Esophagus muscularis mucosa (tissue), 4 donors: ENCODE data around the gene GDF9. TPM values are rescaled to one million over a fixed set of nuclear protein-coding genes. Genes with fewer than 3 reads are reported as not detected.

Experiments
- DNase-seq: peaks from one replicate; pipeline ENCODE4 v3.0.0-alpha.2; 2017; ENCODE audit errors: extremely low spot score
- H3K27ac ChIP-seq, 4 donors: fragments of 200-600 bp; sonication (generic); replicated peaks in 1 of 4; 1 replicate in 3 of 4; 2 replicates in 1 of 4; pipeline ENCODE4 v1.5.1; 2016 to 2019; ENCODE audit warnings: mild to moderate bottlenecking in 1 of 4
- H3K27me3 ChIP-seq, 4 donors: fragments of 200-600 bp; sonication (generic); one replicate each; pipeline versions ENCODE4 v1.5.1 to v1.6.0; 2016 to 2019
- H3K36me3 ChIP-seq, 4 donors: fragments of 200-600 bp; sonication (generic); one replicate each; pipeline ENCODE4 v1.5.1; 2016 to 2019
- H3K4me1 ChIP-seq, 4 donors: fragments of 200-600 bp; sonication (generic); one replicate each; pipeline ENCODE4 v1.5.1; 2016 to 2019
- H3K4me3 ChIP-seq, 4 donors: fragments of 200-600 bp; sonication (generic); 1 replicate in 2 of 4; 2 replicates in 2 of 4; pipeline ENCODE4 v1.5.1; 2016 to 2019; ENCODE audit warnings: mild to moderate bottlenecking in 4 of 4, moderate library complexity in 1 of 4
- H3K9me3 ChIP-seq, 4 donors: fragments of 200-600 bp; sonication (generic); 1 replicate in 3 of 4; 2 replicates in 1 of 4; pipeline ENCODE4 v1.5.1; 2016 to 2019
- CTCF ChIP-seq, 3 experiments: fragments of 200-600 bp in 2 of 3; fragments of 450-650 bp in 1 of 3; sonication (generic) in 2 of 3; IDR thresholded peaks; one replicate each; pipeline ENCODE4 v1.5.1; 2017 to 2019; ENCODE audit warnings: antibody characterized with exemption in 3 of 3, mild to moderate bottlenecking in 2 of 3, moderate library complexity in 1 of 3
- EP300 ChIP-seq: sonication (generic); formaldehyde crosslinking; IDR thresholded peaks from one replicate; pipeline ENCODE4 v1.6.1; 2017; ENCODE audit warnings: antibody characterized with exemption
- POLR2A ChIP-seq: fragments of 450-650 bp; IDR thresholded peaks from one replicate; pipeline ENCODE4 v1.6.1; 2017; ENCODE audit warnings: antibody characterized with exemption, moderate library complexity, mild to moderate bottlenecking, low read depth
- POLR2AphosphoS5 ChIP-seq, 2 donors: sonication (generic); formaldehyde crosslinking; IDR thresholded peaks; one replicate each; pipeline ENCODE4 v1.6.1; 2017; ENCODE audit warnings: antibody characterized with exemption in 2 of 2
- WGBS: methylation state at CpG from one replicate; pipeline ENCODE4 v1.1.5; 2018; 5-methylcytosine and 5-hydroxymethylcytosine counted together
- intact Hi-C: fragments of 100-400 bp; cut with DNase I; formaldehyde crosslinking; loops from one replicate; pipeline ENCODE4 v1.15.1; 2023
- total RNA-seq, 4 donors: library from RNA; depleted of rRNA; stranded (reverse); fragments of >200 nt; gene quantifications; one replicate each; pipeline versions ENCODE4 v1.1.0 to v1.2.1, GENCODE V29; 2016

The GDF9 gene
- total RNA-seq, 4 donors from 2014 or later, result under 0.01 to 1.4 (median 0.23) TPM; not detected in 1

DNA sequence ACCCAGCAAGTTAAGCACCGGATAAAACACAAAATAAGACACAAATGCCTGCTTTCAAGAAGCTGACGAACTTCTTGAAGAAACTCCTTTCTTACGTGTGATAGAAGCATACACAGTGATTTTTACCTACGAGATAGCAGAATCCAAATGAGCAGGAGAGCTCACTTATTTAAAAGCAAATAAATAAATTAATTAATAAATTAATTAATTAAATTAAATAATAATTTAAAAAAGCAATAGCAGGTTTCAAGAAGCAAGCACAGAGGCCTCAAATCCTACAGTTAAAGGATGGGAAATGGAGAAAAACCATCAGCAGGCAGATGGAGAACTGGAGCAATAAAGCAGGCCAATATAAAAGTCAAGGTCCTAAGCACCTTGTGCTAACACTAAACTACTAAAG is 24.5 kb upstream of the GDF9 start:
- H3K4me3 ChIP-seq, result no peak overlapping the region
- H3K27me3 ChIP-seq, result no peaks in the 10 kb centered on the region
- intact Hi-C loops, result no loop called here
- TF ChIP-seq POLR2A (no peak), POLR2AphosphoS5 (IDR thresholded peaks at IDR 0.05) (no peak), EP300 (no peak), CTCF (IDR thresholded peaks at IDR 0.05) (no peak)
- H3K9me3 ChIP-seq, result no peaks in the 10 kb centered on the region
- WGBS, result 95% methylated on average over 4 of the region's 4 CpGs
- peaks cover 0 to 4% (median 0%) of the 10 kb centered on the region in 4 donors for H3K4me1 ChIP-seq
- H3K27ac ChIP-seq, result no peak overlapping the region
- peaks cover 51 to 97% (median 87%) of the 10 kb centered on the region in 4 donors for H3K36me3 ChIP-seq
- DNase-seq, result no peak

GRCh38 chr5:132889501-132889900 is 23.2 kb upstream of the GDF9 start:
- Histone ChIP-seq H3K36me3 (peaks cover 43 to 97% (median 84%) of the 10 kb centered on the region in 4 donors), H3K4me1 (no peaks in the 10 kb centered on the region), H3K27ac (no peak overlapping the region), H3K27me3 (no peaks in the 10 kb centered on the region), H3K4me3 (no peak overlapping the region), H3K9me3 (no peaks in the 10 kb centered on the region)
- no peak for DNase-seq
- intact Hi-C loops, result no loop called here
- no peak for TF ChIP-seq POLR2AphosphoS5 (IDR thresholded peaks at IDR 0.05)
- no peak for TF ChIP-seq CTCF (IDR thresholded peaks at IDR 0.05)

DNA sequence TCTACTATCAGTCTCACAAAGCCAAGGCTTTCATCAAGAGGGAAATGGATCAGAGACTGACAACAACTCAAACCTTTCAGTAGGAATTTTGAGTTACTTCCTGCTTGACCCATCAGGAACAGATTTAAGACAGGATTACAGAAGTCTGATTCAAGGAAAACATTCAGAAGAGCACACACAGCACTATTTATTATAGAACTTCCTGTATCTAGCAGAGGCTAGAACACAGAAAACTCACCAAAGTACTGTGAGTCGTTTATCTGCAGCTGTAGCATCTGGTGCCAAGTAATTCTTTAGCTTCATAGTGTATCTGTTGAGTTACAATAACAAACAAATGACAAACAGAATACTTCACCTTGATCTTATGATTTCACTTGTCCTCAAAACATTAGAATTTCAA is 21.0 kb upstream of the GDF9 start:
- 27% methylated on average over 1 of the region's 1 CpG for WGBS
- H3K36me3 ChIP-seq, result peaks cover 35 to 90% (median 78%) of the 10 kb centered on the region in 4 donors

GRCh38 chr5:132886064-132886823 is 20.0 kb upstream of the GDF9 start:
- Histone ChIP-seq H3K4me1 (no peaks in the 10 kb centered on the region), H3K27me3 (no peaks in the 10 kb centered on the region), H3K4me3 (no peak overlapping the region), H3K36me3 (peaks cover 42 to 92% (median 79%) of the 10 kb centered on the region in 4 donors), H3K27ac (no peak overlapping the region), H3K9me3 (no peaks in the 10 kb centered on the region)
- no peak for TF ChIP-seq POLR2A
- TF ChIP-seq EP300, result no peak
- no peak for TF ChIP-seq CTCF (IDR thresholded peaks at IDR 0.05)
- no peak for TF ChIP-seq POLR2AphosphoS5 (IDR thresholded peaks at IDR 0.05)
- no peak for DNase-seq
- 93% methylated on average over 11 of the region's 11 CpGs for WGBS
- intact Hi-C loops, result no loop called here

More for the DNA sequence above, 21.0 kb upstream of the GDF9 start:
- no peak overlapping the region for H3K4me3 ChIP-seq
- H3K9me3 ChIP-seq, result no peaks in the 10 kb centered on the region
- no peaks in the 10 kb centered on the region for H3K4me1 ChIP-seq
- DNase-seq, result no peak
- H3K27me3 ChIP-seq, result no peaks in the 10 kb centered on the region
- intact Hi-C loops, result no loop called here
- no peak for TF ChIP-seq EP300
- H3K27ac ChIP-seq, result no peak overlapping the region

DNA sequence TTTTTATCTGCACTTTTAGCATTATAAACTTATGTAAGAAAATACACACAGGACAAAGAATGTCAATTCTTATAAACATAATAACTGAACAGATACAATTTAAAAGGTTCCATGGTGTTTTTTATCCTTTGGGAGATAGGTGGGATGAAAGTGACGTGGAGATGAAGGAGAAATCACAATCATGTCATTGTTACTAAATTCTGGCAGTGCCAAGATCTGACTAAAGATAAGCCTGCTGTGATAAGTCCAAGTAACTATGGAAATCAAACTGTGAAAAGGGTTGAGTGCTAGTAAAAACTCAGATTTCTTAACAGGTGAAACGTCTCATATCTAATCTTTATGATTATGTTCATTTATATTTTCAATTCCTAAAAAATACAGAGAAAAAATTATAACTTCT is 18.3 kb upstream of the GDF9 start:
- no peak for TF ChIP-seq POLR2AphosphoS5 (IDR thresholded peaks at IDR 0.05)
- no peak for TF ChIP-seq EP300
- no peak for TF ChIP-seq CTCF (IDR thresholded peaks at IDR 0.05)
- TF ChIP-seq POLR2A, result no peak
- 73% methylated on average over 2 of the region's 2 CpGs for WGBS
- Histone ChIP-seq H3K4me3 (no peak overlapping the region), H3K9me3 (no peaks in the 10 kb centered on the region), H3K27ac (no peak overlapping the region), H3K27me3 (no peaks in the 10 kb centered on the region), H3K36me3 (peaks cover 56 to 94% (median 82%) of the 10 kb centered on the region in 4 donors), H3K4me1 (no peaks in the 10 kb centered on the region)
- intact Hi-C loops, result loop anchor here (5.0 kb wide), 1 partner anchor 52 kb away; the partner anchor contains the start of gene SHROOM1
- no peak for DNase-seq
